ENCODE data around the gene COL6A1.
A peak's percentile ranks its signal among the peaks of the same experiment; 100 is the strongest.

COL6A1 gene, protein sequence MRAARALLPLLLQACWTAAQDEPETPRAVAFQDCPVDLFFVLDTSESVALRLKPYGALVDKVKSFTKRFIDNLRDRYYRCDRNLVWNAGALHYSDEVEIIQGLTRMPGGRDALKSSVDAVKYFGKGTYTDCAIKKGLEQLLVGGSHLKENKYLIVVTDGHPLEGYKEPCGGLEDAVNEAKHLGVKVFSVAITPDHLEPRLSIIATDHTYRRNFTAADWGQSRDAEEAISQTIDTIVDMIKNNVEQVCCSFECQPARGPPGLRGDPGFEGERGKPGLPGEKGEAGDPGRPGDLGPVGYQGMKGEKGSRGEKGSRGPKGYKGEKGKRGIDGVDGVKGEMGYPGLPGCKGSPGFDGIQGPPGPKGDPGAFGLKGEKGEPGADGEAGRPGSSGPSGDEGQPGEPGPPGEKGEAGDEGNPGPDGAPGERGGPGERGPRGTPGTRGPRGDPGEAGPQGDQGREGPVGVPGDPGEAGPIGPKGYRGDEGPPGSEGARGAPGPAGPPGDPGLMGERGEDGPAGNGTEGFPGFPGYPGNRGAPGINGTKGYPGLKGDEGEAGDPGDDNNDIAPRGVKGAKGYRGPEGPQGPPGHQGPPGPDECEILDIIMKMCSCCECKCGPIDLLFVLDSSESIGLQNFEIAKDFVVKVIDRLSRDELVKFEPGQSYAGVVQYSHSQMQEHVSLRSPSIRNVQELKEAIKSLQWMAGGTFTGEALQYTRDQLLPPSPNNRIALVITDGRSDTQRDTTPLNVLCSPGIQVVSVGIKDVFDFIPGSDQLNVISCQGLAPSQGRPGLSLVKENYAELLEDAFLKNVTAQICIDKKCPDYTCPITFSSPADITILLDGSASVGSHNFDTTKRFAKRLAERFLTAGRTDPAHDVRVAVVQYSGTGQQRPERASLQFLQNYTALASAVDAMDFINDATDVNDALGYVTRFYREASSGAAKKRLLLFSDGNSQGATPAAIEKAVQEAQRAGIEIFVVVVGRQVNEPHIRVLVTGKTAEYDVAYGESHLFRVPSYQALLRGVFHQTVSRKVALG

DNA sequence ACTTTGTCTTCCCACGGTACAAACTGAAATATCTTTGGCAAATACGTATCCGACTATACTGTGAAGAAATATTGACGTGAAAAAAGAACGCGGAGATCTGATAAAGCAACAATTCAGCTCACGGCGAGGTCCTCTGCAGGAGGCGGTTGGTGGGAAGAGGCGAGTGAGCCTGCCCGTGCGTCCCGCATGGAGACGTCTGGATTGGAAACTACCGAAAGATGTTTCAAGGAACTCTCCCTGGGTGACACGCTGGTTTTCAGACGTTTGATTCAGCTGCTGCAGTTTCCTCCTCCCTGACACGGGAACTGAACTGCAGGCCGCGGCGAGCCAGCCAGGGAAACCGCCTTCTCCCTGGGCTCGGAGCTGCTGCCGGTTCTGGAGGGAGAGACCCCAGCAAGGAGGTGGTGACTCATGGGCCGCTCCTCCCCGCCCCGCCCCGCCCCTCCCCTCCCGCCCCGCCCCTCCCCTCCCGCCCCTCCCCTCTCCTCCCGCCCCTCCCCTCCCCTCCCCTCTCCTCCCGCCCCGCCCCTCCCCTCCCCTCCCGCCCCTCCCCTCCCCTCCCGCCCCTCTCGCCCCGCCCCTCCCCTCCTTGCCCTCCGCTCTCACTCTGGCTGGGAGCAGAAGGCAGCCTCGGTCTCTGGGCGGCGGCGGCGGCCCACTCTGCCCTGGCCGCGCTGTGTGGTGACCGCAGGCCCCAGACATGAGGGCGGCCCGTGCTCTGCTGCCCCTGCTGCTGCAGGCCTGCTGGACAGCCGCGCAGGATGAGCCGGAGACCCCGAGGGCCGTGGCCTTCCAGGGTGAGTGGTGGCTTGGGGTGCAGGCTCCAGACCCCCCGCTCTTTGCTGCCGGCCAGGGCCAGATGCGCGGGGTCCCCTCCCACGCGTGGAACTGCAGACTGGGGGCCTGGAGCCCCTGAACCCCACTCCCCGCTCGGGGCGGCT, at the start of gene COL6A1:
Gene COL6A1 (plus strand): TSS at position 620 of the 941 bp plus-strand sequence. CDS start 81 bp downstream, at position 701.
- DNase-seq: peak; percentile 76

DNA sequence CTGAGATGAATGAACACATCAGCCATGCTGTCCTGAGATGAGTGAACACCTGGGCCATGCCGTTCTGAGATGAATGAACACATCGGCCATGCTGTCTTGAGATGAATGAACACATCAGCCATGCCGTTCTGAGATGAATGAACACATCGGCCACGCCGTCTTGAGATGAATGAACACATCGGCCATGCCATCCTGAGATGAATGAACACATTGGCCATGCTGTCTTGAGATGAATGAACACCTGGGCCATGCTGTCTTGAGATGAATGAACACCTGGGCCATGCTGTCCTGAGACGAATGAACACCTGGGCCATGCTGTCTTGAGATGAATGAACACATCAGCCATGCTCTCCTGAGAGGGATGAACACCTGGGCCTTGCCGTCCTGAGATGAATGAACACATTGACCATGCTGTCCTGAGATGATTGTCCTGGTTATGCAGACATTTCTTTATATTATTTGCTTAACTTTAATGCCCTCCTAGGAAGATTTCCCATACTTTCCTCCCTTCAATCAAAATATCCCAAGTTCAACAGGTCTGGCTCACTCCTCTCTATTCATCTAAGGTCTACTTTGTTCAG, 48.6 kb upstream of the COL6A1 start:
- DNase-seq: no peak

DNA sequence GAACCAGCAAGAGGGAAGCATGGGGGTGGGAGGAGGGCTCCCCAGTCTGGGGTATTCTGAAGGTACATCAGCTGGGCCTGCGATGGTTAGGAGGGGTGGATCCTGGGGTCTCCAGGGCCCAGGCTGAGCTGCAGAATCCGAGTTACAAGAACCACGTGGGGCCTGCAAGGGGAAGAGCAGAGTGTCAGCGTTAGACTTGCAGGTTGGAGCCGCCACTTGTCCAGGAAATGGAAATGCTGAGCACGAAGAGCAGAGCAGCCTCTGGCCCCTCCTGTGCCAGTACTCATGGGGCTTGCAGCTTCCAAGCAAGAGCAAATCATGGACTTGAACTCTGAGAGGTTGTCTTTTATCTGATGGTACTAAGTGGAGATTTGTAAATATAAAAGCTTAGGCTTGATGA, 47.5 kb upstream of the COL6A1 start:
- no peak for DNase-seq

DNA sequence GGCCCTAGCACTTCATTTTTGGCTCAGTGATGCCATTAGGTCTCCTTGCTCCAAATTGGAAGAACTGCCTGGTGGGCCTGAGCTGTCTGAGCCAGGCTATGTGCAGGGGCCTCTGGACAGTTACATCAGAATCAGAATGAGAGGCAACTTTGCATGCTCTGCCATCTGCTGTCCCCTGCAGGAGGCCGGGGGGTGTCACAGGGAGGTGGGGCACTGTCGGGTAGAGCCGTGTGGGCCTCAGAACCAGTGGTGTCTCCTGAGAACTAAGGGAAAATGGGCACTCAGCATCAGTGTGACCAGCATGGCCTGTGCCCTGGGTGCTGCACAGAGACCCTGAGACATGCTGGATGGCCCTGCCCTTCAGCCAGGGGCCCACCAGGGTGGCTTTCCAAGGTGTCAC, 47.0 kb upstream of the COL6A1 start:
- no peak for DNase-seq

DNA sequence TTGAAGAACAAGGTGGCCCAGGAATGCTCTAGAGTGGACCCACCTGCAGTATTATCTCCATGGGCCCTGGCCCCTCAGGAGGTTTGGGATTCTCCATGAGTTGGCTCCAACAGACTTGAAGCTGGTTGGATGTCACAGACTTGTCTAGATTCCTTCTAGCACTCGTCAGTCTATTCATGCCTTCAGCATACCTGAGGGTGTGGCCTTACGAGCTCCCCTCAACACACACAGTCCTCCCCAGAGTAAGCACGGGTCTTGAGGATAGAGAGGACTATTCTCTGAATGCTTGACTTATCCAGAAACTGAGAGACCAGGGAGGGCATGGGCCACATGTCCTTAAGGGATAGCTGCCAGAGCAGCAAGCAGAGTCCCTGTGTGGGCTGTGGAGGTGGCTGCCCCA, 45.9 kb upstream of the COL6A1 start:
- DNase-seq: peak; percentile 53

DNA sequence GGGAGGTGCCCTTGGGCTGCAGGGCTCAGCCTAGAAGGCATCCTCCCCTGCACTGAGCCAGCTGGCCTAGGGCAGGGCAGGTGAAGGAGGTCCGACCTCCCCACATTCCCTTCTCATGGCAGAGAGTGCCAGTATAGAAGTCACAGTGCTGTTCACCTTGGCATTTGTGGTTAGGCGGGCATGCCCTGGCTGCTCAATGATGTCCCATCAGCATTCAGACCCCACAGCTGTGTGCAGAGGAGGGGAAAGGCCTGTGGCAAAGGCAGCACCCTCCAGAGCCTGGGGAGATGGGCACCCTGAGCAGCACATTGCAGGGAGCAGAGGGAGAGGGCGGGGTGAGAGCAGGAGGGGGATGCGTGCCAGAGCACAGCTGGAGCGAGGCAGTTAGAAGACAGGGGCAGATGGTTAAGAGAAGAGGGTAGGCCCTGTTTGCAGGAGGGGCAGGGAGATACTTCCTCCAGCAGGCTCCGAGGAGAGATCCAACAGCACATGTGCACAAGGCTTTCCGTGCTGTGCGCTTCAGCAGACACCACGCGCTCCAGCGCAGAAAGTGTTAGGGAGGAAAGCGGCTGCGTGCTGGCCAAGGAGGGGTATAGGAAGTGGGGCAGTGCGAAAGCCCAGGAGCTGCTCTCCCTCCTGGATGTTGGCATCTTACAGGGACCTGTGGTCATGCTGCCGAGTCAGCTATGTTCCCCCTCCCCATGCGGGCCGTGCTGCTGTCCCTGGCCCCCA, 43.7 kb upstream of the COL6A1 start:
- no peak for DNase-seq

DNA sequence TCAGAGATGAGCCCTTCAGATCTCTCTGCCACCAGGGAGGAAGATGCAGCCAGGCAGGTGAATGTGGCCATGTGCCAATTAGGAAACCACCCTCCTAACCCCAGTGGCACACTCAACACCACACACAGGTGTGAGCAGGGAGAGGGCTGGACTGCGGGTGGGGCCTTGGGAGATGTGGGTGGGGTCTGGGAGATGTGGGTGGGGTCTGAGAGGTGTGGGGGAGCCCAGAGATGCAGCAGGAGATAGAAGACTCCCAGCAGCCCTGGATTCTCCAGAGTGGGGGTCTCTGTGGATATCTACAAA, 43.2 kb upstream of the COL6A1 start:
- DNase-seq: no peak

DNA sequence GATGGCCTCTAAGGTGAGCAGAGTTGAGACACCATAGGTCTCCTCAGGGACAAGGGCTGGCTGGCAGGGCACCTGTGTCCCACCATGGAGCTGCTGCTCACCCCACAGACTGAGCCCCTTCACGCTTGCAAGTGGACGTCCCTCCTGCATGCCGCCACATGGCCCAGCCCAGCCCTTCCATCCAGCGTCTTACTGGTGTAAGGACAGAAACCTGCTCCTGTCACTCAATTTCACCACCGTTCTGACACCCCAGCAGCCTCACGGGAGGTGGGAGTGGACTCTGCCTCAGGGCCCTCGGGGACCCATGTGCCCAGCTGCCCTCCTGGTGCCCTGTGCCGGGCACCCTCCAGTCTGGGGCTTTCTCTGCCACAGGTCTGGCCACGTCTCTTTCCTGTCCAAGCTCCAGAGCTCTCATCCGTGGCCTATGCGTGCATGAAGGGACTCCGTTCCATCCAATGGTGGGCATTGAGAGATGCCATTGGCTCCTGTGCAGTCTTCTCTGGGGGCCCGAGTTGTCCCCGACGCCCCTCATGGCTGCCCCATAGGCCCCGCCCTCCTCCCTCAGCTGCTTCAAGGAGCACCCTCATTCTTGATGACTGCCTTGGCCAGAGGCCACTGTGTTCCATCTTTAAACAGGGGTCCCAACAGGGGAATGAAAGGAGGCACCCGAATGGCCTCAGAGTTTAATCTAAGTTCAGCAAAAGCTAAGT, 42.6 kb upstream of the COL6A1 start:
- DNase-seq: no peak

DNA sequence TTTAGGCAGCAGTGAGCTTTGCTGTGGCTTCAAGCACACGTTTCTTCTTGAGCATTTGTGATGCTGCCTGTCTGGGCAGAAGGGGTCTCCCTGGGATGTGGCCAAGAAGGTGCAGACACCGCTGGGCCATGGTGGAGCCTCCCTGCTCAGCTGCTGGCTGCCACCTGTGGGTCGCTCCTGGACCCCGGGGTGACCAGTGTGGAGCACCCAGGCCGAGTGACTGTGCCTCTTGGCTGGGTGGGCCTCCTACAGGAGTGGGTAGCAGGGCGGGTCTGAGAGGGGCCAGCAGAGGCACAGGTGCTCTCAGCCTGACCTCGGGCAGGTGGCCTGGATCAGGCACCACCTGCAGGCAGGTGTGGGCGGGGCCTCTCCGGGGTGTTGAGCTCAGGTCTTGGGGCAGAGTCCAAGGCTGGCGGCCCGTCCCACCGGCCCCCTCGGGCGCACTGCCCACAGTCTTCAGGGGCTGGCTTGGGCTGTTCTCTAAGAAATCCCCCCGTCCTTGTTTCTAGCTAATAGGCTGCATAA, 42.0 kb upstream of the COL6A1 start:
- no peak for DNase-seq

DNA sequence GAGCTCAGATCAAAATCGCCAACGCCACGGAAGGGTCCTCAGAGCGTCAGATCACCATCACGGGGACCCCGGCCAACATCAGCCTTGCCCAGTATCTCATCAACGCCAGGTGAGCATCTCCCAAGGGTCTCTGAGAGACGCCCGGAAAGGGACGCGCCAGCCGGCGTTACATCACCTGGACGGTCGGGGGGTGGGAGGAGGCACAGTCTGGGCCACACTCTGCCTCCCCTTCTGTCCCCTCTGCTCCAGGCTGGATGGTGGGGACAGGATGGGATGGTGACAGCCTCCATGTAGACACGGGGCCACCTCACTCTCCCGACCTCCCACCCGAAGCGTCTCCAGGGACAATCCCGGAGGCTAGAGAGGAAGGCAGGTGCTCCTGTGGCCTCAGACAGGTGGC, 41.5 kb upstream of the COL6A1 start:
- DNase-seq: no peak

DNA sequence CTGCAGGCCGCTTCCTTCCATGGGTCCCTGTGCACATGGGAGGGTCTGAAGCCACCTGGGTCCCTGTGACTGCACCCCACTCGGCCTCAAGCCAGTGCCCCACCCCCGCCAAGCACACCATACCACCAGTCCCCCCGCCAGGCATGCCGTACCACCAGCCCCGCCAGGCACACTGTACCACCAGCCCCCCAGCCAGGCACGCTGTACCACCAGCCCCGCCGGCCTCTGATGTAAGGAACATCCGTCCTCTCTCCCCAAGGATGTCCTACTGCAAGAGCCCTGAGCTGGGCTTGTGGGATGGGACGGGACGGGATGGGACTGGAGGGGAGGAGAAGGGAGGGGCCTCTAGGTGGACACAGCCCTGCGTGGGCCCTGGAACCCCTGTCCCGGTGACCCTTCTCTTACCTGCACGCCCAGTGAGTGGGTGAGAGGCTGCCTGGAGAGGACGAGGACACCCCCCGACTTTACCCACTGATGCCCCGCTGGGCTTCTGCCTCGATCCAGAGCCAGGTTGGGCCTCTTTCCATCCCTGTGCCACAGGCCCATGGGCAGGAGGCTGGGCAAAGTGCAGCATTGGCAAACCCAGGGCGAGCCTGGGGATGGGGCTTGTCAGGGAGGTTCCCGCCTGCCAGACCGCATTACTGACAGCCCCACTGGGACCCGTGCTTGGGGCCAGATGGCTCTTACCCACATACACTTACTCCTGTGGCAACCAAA, 40.8 kb upstream of the COL6A1 start:
- DNase-seq: no peak

DNA sequence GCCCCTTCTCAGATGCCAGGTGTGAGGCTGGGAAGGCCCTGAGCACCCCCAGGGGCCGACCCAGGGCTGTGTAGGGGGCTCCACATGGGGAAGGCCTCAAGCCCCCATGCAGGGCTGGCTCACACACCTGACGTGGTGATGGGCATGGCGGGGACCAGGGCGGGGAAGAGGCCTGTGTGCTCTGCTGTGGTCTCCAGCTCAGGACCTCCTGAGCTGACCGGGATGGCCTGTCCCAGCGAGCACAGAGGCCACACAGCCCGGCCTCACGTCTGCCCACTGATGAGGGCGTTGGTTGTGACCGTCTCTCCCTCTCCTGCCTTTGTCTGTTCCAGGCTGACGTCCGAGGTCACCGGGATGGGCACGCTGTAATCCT, 40.2 kb upstream of the COL6A1 start:
- no peak for DNase-seq

DNA sequence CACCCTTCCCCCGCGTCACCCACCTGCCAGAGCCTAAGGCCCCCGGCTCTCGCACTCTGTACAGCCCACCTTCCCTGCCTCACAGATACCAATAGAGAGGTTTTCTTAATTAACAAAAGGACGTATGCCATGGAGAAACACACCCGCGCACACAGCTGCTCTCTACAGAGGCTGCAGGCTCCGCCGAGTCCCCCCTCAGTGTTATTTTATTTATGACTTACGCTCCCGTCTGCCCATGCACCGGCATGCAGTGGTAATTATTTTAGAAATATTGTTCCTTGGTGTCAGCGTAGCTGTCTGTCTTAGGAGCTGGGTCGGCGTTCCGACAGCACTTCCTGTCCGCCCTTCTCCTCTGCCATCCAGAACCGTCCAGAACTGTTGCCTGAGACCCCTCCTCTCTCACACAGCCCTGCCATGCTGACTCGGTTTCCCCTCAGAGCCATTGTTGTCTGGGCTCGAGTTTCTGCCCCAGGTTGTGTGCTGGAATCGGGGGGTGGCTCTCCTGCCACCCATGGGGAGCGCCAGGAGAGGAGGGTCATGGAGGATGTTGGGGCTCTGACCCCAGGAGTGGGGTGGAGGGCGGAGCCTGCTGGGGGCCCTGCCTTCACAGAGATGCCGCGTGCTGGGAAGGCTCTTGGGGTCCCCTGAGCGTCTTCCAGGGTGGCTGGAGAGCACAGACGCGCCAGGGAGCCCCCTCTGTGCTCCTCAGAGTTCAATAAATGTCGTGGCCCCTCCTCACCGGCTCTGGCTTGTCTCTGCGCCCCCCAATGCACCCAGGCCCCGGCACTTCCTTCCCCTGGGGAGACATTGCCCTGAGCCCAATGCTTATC, 39.6 kb upstream of the COL6A1 start:
- no peak for DNase-seq

DNA sequence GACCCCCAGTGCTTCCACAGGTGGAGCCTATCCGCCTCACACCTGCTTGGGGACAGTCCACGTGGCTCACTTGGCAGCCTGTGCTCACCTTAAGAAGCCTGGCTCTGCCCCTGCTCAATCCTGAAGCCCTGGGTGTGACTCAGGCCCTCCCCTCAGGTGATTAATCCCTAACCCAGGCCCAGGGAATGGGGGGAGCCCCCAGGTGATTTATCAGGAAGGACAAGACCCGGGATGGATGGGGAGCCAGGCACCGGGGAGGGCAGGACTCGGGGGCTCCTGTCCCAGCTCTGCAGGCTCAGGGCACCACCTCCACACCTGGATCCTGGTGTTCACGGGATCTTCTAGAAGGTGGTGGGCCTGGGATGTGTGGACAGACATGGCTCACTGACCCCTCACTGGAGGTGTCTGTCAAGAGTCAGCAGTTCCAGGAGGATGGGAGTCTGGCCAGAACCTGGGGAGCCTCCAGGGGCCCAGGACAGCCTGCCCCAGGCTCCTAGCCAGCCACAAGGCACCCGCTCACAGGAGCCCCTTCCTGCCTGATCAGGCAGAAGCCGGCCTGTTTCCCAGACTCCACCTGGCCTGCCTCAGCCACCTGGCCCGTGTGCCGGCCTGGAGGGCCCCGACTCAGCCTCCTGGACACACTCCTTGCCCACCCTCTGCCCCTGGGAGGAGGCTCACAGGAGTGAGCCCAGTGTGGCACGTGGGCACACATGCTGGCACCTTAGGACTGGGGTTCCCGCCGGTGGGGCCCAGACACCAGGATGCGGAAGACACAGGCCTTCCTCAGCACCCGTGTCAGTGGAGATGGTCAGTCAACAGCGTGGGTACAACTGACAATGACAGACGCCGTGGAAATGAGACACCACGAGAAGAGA, 38.6 kb upstream of the COL6A1 start:
- no peak for DNase-seq

DNA sequence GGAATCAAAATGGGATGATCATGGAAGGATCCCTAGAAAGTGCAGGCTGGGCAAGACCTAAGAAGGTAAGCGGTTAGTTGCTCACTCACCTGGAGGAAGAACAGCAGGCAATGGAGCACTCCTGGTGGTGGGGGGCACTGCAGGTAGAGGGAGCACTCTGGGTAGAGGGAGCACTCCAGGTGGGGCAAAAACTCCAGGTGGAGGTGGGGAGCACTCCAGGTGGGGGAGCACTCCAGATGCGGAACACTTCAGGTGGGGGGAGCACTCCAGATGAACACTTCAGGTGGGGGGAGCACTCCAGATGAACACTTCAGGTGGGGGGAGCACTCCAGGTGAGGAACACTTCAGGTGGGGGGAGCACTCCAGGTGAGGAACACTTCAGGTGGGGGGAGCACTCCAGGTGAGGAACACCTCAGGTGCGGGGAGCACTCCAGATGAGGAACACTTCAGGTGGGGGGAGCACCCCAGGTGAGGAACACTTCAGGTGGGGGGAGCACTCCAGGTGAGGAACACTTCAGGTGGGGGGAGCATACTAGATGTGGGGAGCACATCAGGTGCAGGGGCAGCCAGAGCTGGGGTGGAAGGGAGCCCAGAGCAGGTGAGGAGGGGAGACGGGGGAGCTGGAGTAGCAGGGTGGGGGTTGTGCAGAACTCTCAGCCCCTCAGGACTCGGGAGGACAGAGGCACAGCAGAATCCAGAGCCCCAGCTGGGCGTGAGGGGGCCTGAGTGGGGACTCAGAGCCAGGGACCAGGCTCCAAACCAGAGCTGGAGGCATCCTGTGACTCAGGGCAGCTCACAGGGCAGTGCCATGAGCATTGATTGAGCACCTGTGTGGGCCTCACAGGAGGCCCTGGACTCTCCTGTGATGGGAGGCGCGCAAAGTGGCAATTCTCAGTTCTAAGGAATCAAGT, 37.7 kb upstream of the COL6A1 start:
- no peak for DNase-seq

DNA sequence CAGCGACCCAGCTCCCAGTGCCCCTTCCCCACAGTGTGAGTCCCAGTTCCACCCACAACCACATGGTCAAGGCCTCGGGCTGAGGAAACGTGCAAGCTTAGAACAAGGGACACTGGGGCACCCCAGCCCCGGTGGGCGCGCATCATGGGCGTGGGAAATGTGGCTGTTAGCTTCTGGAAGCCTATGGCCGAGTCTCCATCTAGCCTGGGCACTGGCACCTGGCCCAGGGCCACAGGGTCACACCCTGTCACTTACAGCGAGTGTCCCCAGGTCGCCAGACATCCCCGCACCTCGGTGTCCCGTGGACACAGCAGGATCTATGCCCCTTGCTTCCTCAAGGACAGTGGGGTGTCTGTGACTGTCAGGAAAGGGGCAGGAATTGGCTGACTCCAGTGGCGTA, 37.0 kb upstream of the COL6A1 start:
- no peak for DNase-seq

Measured in DMS53 (cell line).